AG10803 (cell line): ENCODE measurements around the gene EXOC4.
"Not testable (repeated sequence)": the region's sequence is repeated elsewhere in the genome, so short reads cannot be mapped to it uniquely, and the experiment has no call there.

Experiments used
- DNase-seq: peaks from one replicate; pipeline ENCODE4 v3.0.0; 2010; ENCODE audit warnings: low read depth
- H3K4me3 ChIP-seq: 2 replicates; pipeline ENCODE4 v1.5.1; 2011; ENCODE audit warnings: mild to moderate bottlenecking, low read length, control low read depth
- CTCF ChIP-seq: conservative IDR thresholded peaks from 2 replicates; pipeline ENCODE4 v1.5.1; 2011; ENCODE audit warnings: mild to moderate bottlenecking, low read length, control low read depth, inconsistent platforms

Gene EXOC4

GRCh38 chr7:133885213-133885612 lies 632.3 kb downstream of the EXOC4 start:
- no peak for DNase-seq
- TF ChIP-seq CTCF: no peak
- no peak overlapping the region for H3K4me3 ChIP-seq

DNA sequence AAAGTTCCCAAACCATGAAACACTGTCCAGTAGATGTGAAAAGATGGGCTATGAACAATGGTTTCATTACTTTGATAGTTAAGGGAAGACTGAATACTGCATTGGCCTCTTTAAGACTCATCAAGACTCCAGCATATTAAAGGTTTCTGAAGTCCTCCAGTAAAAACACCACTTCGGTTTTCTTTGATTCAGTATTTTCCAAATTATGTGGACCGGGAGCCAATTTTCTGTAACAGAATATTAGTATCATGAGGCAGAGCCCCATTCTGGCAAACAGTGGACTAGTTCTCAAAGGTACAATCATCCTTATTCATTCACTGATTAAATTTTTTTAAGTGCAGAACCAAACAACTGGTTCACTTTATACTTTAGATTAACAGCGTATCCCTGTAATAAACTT lies 633.2 kb downstream of the EXOC4 start:
- DNase-seq: no peak
- no peak for TF ChIP-seq CTCF
- no peak overlapping the region for H3K4me3 ChIP-seq

- no peak for DNase-seq
- no peak overlapping the region for H3K4me3 ChIP-seq
- no peak for TF ChIP-seq CTCF
These were observed 633.9 kb downstream of the EXOC4 start for GRCh38 chr7:133886797-133887196.

DNA sequence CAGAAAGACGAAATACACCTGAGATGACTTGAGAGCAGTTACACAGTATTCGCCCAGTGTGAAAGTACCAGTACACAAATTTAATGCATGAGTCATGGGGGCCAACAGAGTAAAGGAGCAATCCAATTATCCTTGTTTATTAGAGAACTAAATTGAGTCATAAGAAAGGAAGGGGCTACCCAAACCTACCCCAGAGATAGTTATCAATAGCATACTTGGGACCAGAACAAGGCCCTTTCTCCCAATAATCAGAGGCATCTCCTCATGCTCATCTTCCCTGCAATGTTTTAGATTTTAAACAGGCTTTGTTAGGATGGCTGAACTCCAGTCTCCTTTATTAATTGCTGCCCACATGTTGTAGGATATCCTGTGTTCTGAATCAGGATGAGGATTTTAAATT lies 634.6 kb downstream of the EXOC4 start:
- no peak for DNase-seq
- TF ChIP-seq CTCF: no peak
- no peak overlapping the region for H3K4me3 ChIP-seq

GRCh38 chr7:133888061-133888930 lies 635.4 kb downstream of the EXOC4 start:
- no peak overlapping the region for H3K4me3 ChIP-seq
- no peak for DNase-seq
- TF ChIP-seq CTCF: no peak

- TF ChIP-seq CTCF: no peak
- no peak overlapping the region for H3K4me3 ChIP-seq
- DNase-seq: no peak
These were observed 651.9 kb downstream of the EXOC4 start for GRCh38 chr7:133904776-133905175.

- not testable (repeated sequence) for H3K4me3 ChIP-seq, DNase-seq
These were observed 653.7 kb downstream of the EXOC4 start for GRCh38 chr7:133906553-133906952.
